Stimulated activated CD8-positive, alpha-beta memory T cell treated with anti-CD3 and anti-CD28 coated beads, Interleukin-4, amount 100 ng/mL, for 1 hour (primary cell): ENCODE results near the gene SSNA1.

Experiments used
- DNase-seq, 2 donors: peaks; one replicate each; pipeline ENCODE4 v3.0.0-alpha.2; 2020; ENCODE audit warnings: low read depth in 2 of 2, low spot score in 1 of 2

Gene SSNA1

DNA sequence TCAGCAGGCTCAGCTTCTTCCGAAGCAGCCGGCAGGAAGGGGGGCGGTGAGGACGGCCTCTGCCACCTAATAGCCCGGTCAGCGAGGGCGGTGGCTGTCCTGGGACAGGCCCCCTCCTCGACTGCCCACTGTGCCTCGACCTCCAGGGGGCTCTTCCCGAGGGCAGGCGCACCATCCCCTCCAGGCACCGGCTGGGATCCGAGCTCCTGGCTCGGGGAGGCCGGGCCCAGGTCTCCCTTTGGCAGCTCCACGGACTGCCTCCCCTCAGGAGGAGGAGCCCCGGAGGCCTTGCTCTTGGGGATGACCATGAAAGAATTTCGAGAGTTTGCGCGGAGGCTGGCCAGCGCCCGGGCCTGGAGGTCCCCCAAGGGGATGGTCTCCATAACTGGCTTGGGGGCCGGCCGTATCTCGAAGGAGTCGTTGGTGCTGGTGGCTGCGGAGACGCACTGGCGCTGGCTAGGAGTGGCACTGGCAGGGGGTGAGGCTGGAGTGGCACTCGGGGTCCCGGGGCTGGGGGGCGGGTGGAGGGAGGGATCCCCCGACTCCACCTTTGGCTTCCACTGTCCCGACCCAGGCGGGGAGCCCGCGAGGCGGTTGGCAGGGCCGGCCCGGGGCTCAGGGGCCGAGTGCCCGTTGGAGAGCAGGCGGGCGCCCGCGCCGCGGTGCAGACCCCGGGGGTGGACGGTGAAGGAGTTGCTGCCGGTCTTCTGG, 11.1 kb downstream of the SSNA1 start:
- DNase-seq = no peak

DNA sequence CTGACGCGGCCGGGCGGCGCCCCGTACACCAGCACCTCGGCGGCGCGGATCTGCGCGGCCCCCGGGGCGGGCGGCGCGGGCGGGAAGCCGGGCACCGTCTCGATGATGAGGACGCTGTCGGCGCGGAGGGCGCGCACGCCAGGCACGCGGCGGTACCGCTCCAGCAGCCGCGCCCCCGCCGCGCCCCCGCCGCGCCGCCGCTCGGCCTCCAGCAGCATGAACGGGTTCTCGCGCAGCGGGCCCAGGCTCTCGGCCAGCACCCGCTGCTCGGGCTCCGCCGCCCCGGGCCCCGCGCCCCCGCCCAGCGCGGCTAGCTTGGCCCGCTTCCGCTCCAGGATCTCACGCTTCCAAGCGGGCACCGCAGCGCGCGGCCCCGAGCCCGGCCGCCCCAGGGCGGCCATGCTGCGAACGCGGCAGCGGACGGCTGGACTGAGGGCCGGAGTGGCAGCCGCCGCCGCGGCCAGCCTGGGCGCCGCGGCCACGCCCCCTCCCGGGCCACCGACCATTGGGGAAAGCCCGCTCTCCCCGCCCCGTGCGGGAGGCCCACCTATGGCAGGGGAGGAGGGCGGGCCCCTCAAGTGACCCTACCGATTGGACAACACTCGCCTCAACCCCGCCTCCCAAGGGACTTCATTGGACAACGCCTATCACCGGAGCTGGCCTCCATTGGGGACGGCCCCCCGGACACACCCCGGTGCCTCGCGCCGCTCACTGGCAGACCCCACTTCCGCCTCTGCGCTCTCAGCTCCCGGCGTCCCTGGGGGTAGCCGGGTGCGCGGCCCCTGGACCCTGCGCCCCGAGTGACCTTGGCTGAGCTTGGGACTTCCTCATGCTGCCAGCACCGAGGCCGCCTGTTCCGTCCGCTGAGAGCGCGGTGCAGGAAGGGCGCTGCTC, 12.1 kb downstream of the SSNA1 start, which contains the start of gene TPRN:
Gene TPRN (minus strand): TSS at position 431 of the 894 bp plus-strand sequence. CDS start 30 bp downstream, at position 401.
- DNase-seq = peak; percentile 95

DNA sequence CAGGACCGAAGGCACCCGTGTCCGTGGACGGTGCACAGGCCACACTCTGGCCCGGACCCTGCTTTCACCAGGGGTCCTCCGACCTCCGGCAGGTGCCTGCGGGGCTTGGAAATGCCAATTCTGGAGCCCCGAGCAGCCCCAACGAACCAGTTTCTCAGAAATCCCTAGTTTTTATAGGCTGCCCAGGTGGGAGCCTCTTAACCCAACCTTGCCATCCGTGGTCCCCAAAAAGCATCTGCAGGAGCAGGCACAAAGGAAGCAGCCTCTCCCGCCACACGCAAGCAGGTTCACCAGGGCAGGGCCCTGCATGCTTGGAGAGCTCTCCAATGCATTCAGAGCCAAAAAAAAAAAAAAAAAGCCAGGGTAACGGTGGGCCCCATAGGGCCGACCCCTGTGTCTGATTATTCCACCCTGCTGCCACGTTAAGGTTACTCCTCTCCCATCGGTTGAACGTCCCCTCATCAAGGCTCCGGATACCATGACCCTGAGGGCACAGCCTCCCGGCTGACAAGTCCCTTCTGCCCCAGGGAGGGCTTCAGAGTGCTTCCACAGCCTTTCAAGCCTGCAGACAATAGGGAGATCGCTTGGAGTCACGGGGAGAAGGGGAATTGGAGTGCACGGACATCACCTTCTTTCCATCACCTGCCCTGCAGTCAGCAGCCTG, 12.9 kb downstream of the SSNA1 start:
- DNase-seq = no peak

DNA sequence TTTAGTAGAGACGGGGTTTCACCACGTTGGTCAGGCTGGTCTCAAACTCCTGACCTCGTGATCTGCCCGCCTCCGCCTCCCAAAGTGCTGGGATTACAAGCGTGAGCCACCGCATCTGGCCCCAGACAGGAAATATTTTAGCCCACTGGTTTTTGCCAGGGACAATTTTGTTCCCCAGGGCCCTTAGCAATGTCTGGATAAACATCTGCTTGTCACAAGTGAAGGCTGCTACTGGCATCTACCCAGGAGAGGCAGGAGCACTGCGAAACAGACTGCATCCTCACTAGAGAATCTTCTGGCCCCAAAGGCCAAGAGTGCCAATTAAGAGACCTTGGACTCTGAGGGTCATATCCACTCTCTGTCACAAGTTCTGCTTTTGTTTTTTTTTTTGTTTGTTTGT, 14.5 kb downstream of the SSNA1 start:
- DNase-seq = no peak

DNA sequence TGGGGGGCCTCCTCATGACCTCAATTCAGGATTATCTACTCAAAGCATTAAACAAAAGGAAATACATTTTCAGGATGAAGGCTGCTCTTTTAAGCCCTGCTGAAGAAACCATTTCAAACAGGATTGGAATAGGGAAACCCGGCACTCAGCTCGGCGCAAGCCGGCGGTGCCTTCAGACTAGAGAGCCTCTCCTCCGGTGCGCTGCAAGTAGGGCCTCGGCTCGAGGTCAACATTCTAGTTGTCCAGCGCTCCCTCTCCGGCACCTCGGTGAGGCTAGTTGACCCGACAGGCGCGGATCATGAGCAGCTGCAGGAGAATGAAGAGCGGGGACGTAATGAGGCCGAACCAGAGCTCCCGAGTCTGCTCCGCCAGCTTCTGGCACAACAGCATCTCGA, 16.3 kb downstream of the SSNA1 start:
- no peak for DNase-seq

GRCh38 chr9:137205126-137206069, 16.9 kb downstream of the SSNA1 start, which contains the start of the genes NDOR1 and TMEM203:
TSS of gene NDOR1 (plus strand) at chr9:137205700. CDS start at chr9:137205778, 78 bp downstream.
TSS of gene TMEM203 (minus strand) at chr9:137205648. CDS start at chr9:137205414, 234 bp downstream.
- peak; percentile 88 to 89 for DNase-seq

GRCh38 chr9:137206602-137207001, 18.1 kb downstream of the SSNA1 start:
- no peak for DNase-seq

DNA sequence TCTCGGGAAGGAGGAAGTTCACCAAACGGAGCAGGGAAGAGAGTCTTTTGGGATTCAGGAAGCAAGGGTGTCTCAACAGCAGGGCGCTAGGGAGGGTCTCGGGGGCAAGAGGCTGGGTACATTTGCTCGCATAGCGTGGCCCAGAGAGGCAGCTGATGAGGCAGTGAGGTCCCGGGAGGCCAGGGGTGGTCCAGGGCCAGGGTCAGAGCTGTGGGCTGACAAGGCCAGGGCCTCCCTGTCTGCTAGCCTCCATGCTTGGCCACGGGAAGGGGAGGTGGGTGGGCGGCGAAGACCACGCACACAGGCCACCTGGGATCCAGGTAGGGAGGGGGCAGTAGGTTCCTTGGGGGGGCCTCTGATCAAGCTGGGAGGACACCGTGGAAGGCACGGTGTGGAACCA, 23.1 kb downstream of the SSNA1 start:
- no peak for DNase-seq

- no peak for DNase-seq
Measured at GRCh38 chr9:137212520-137212919, 24.0 kb downstream of the SSNA1 start.

DNA sequence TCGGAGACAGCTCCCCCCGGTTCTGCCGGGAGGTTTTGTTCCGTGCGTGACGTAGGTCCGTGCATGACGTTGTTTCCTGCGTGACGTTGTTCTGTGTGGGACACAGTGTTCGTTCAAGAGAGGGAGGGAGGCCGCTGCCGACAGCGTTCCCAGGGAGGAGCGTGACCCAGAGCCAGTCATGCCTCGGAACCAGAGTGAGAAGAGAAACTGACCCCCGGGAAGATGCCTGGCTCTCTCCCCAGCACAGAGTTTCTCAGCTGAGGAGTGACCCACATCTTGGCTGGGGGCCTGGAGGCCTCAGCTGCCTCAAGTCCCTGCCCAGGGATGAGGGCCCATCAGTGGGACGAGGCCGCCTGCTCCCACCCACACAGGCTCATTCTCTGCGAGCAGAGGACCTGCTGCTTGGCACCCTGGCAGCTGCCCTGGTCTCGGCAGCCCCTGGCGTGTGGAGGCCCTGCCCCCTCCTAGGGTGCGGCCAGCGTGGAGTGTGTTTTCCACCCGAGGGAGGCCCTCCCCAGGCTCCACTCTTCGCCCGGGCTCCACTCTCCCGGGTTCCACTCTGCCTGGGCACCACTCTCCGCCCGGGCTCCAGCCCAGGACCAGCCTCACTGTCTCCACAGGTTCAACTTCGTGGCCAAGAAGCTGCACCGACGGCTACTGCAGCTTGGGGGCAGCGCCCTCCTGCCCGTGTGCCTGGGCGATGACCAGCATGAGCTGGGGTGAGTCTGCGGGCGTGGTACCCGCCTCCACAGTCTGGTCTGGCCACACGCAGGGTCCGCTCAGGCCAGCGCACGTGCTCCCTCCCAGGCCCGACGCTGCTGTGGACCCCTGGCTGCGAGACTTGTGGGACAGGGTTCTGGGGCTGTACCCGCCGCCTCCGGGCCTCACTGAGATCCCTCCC, 24.9 kb downstream of the SSNA1 start:
- no peak for DNase-seq

- DNase-seq = no peak
Measured at GRCh38 chr9:137214620-137215019, 26.1 kb downstream of the SSNA1 start.

GRCh38 chr9:137215196-137215986, 26.9 kb downstream of the SSNA1 start:
- no peak for DNase-seq

DNA sequence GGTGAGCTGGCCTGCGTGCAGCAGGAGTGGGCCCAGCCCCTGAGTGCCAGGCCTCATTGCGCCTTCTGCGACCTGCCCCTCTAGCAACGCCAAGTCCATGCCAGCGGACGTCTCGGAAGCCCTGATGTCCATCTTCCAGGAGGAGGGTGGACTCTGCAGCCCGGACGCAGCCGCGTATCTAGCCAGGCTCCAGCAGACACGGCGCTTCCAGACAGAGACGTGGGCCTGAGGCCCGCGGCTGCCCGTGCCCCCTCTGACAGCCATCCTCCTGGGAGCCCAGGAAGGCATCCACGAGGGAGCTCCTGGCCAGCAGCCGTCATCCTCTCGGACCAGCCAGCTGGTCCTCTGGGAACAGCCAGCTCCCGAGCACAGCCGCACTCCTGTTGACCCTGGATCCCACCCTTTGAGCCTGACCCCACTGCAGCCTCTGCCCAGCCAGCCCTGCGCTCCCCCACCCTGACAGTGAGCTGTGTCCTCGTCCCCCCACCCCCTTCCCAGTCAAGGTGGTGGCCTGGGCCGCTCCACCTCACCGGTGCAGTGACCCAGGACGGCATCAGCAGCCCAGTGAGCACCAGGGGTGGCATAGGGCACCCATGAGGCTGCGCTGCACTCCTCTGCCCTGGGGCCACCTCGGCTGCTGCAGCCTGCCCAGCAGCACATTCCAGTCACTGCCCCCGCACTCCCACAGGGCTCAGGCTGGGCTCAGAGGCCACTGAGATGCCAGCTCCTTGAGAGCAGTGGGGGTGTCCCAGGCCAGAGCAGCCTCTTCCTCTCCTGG, 27.9 kb downstream of the SSNA1 start:
- no peak for DNase-seq

DNA sequence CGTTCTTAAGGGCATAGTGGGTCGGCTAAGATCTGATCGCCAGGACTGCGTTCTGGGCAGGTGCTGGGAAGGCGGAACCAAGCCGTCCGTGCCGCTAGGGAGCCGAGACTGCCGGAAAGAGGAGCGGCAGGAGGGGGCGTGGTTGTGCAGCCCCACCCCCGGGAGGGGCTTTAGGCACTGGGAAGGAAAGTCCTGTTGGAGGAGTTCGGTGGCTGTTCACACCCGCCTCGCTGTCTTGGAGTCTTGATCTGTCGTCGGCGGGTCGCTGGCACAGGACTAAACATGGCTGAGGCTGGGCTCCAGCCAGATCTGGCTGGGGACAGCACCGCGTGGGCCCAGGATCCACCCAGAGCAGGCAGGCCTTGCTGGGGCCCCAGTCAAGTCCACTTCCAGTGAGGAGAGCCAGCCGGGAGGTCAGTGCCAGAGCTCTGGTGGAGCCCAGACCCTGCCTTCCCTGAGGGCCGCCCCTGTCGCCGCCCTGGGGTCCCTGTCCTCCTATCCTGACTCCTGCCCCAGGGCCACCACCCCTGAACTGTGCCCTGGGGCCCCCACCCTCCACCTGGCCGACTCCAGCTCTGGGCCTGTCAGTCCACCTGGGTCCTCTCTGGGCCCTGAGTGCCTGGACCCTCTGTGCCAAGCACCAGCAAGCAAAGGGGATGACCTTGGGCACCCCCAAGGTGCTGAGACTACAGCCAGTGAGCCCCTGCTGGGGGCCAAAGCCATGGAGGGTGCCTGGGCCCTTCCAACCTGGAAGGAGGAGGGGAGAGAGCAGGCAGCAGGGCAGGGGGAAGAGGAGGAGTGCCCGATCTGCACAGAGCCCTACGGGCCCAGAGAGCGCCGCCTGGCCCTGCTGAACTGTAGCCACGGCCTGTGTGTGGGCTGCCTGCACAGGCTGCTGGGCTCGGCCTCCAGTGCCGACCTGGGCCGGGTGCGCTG, 29.1 kb downstream of the SSNA1 start:
- no peak for DNase-seq

GRCh38 chr9:137218212-137218753, 29.8 kb downstream of the SSNA1 start:
- DNase-seq = no peak

GRCh38 chr9:137218754-137219271, 30.3 kb downstream of the SSNA1 start:
- DNase-seq = no peak
